ENCODE data around the gene MEGF11.

The MEGF11 gene

GRCh38 chr15:66098022-66098363 is 155.6 kb downstream of the MEGF11 start:
- no peaks in the 10 kb centered on the region for H3K36me3 ChIP-seq (ENCODE audit: low read length)
- H3K9ac ChIP-seq (ENCODE audit: low read length) = no peak overlapping the region
- no peak overlapping the region for H3K4me3 ChIP-seq (ENCODE audit: insufficient read depth, low read length, poor library complexity, severe bottlenecking)
- H3K9me2 ChIP-seq (replicated peaks; ENCODE audit: insufficient read depth, low read length) = no peaks in the 10 kb centered on the region
- H2AFZ ChIP-seq (ENCODE audit: low read depth, low read length, severe bottlenecking) = no peak overlapping the region
- no peaks in the 10 kb centered on the region for H3F3A ChIP-seq (ENCODE audit: insufficient read depth)
- H4K20me1 ChIP-seq (ENCODE audit: low read depth, low read length) = no peaks in the 10 kb centered on the region
- no peak overlapping the region for H3K4me2 ChIP-seq (ENCODE audit: low read depth, low read length, poor library complexity, severe bottlenecking)
- no peak overlapping the region for H3K27ac ChIP-seq (ENCODE audit: low read depth, low read length)
- H3K9me3 ChIP-seq (ENCODE audit: insufficient read depth, low read length) = no peaks in the 10 kb centered on the region
- H3K79me2 ChIP-seq (ENCODE audit: insufficient read depth, low read length) = no peaks in the 10 kb centered on the region
- TF ChIP-seq EZH2phosphoT487 (conservative IDR thresholded peaks at IDR 0.05; ENCODE audit: low read length) = no peak
- TF ChIP-seq, protein P1, sequence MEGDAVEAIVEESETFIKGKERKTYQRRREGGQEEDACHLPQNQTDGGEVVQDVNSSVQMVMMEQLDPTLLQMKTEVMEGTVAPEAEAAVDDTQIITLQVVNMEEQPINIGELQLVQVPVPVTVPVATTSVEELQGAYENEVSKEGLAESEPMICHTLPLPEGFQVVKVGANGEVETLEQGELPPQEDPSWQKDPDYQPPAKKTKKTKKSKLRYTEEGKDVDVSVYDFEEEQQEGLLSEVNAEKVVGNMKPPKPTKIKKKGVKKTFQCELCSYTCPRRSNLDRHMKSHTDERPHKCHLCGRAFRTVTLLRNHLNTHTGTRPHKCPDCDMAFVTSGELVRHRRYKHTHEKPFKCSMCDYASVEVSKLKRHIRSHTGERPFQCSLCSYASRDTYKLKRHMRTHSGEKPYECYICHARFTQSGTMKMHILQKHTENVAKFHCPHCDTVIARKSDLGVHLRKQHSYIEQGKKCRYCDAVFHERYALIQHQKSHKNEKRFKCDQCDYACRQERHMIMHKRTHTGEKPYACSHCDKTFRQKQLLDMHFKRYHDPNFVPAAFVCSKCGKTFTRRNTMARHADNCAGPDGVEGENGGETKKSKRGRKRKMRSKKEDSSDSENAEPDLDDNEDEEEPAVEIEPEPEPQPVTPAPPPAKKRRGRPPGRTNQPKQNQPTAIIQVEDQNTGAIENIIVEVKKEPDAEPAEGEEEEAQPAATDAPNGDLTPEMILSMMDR (IDR thresholded peaks at IDR 0.05; ENCODE audit: insufficient read depth, low read length, poor library complexity, severe bottlenecking) = no peak
- no peaks in the 10 kb centered on the region for H3K27me3 ChIP-seq (ENCODE audit: low read length)

DNA sequence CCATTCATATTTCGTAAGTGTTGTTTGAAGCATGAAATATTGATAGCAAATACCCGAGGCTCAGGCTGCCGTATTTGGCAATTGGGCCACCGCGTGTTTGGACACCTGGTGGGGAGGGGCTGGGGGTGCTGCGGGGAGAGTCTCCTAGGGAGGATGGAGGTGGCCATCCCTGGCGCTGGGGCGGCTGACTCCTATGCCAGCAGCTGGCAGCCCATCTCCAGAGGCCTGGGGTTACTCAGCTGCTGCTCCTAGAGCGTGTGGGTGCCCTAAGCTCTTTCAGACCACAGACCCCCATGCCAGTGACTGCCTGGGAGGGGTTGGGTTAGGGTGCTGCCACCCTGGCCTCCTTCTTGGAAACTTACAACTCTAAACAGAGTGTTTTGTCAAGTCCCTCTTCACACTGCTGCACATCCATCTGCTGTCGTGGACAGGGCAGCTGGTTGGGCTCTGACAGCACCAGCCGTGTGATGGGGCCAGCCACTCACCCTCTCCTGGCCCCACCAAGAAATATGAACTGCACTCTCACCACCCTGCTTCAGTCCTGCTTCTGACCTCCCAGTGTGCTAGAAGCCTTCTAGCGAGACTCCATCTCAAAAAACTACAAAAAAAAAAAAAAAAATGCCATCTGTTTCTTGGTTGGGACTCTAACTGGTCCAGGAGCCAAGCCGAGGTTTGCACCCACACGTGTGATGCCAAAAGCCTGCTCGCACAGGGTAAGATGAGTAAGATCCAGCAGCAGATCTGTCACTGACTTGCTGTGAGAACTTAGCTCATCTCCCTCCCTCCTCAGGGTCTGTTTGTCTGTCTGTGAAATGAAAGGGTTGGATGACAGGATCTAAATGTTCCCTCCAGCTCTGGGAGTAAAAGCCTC is 156.2 kb downstream of the MEGF11 start:
- Histone ChIP-seq H3K9ac (ENCODE audit: low read length) (no peak overlapping the region), H4K20me1 (ENCODE audit: low read depth, low read length) (no peaks in the 10 kb centered on the region), H3K9me2 (replicated peaks; ENCODE audit: insufficient read depth, low read length) (no peaks in the 10 kb centered on the region), H3K79me2 (ENCODE audit: insufficient read depth, low read length) (no peaks in the 10 kb centered on the region), H3F3A (ENCODE audit: insufficient read depth) (no peaks in the 10 kb centered on the region), H2AFZ (ENCODE audit: low read depth, low read length, severe bottlenecking) (no peak overlapping the region), H3K27ac (ENCODE audit: low read depth, low read length) (no peak overlapping the region), H3K4me2 (ENCODE audit: low read depth, low read length, poor library complexity, severe bottlenecking) (no peak overlapping the region), H3K9me3 (ENCODE audit: insufficient read depth, low read length) (no peaks in the 10 kb centered on the region), H3K36me3 (ENCODE audit: low read length) (no peaks in the 10 kb centered on the region), H3K27me3 (ENCODE audit: low read length) (no peaks in the 10 kb centered on the region), H3K4me3 (ENCODE audit: insufficient read depth, low read length, poor library complexity, severe bottlenecking) (no peak overlapping the region)
- TF ChIP-seq, protein P1 (IDR thresholded peaks at IDR 0.05; ENCODE audit: insufficient read depth, low read length, poor library complexity, severe bottlenecking) = no peak
- no peak for TF ChIP-seq EZH2phosphoT487 (conservative IDR thresholded peaks at IDR 0.05; ENCODE audit: low read length)

DNA sequence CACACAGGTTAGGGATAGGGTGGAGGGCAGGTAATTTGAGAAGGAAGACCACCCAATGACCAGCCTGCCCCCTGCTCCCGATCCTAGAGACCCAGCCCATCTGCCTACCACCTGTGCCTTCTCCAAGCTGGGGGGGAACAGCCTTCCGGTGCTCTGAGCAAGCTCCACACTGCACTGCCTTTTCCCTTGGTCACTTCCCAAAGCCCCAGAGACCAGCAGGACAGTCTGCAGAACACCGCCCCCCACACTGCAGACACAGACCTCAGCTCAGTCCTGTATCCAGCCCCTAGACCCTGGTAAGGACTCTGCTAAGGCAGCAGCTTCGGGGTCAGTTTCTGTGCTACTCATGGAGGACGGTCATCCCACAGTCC is 156.9 kb downstream of the MEGF11 start:
- no peaks in the 10 kb centered on the region for H3K27me3 ChIP-seq (ENCODE audit: low read length)
- H3K4me2 ChIP-seq (ENCODE audit: low read depth, low read length, poor library complexity, severe bottlenecking) = no peak overlapping the region
- TF ChIP-seq EZH2phosphoT487 (conservative IDR thresholded peaks at IDR 0.05; ENCODE audit: low read length) = no peak
- TF ChIP-seq, protein P1 (IDR thresholded peaks at IDR 0.05; ENCODE audit: insufficient read depth, low read length, poor library complexity, severe bottlenecking) = no peak
- H3F3A ChIP-seq (ENCODE audit: insufficient read depth) = no peaks in the 10 kb centered on the region
- H3K27ac ChIP-seq (ENCODE audit: low read depth, low read length) = no peak overlapping the region
- no peaks in the 10 kb centered on the region for H3K9me3 ChIP-seq (ENCODE audit: insufficient read depth, low read length)
- no peak overlapping the region for H3K9ac ChIP-seq (ENCODE audit: low read length)
- H2AFZ ChIP-seq (ENCODE audit: low read depth, low read length, severe bottlenecking) = no peak overlapping the region
- H3K36me3 ChIP-seq (ENCODE audit: low read length) = no peaks in the 10 kb centered on the region
- H3K79me2 ChIP-seq (ENCODE audit: insufficient read depth, low read length) = no peaks in the 10 kb centered on the region
- no peaks in the 10 kb centered on the region for H4K20me1 ChIP-seq (ENCODE audit: low read depth, low read length)
- H3K4me3 ChIP-seq (ENCODE audit: insufficient read depth, low read length, poor library complexity, severe bottlenecking) = no peak overlapping the region
- H3K9me2 ChIP-seq (replicated peaks; ENCODE audit: insufficient read depth, low read length) = no peaks in the 10 kb centered on the region
